ENCODE data around the gene NDE1. TPM values are rescaled to one million over a fixed set of nuclear protein-coding genes. Genes with fewer than 3 reads are reported as not detected.
"Not testable (repeated sequence)": the region's sequence is repeated elsewhere in the genome, so short reads cannot be mapped to it uniquely, and the experiment has no call there.

The NDE1 gene
- total and polyA plus RNA-seq, 7 donors, result 6.6 to 17.0 (median 10.3) TPM

- intact Hi-C loops (cut with DNase I), result loop anchor here in 1 of 2 donors (10.0 kb wide), 1 partner anchor 53 kb away; no protein-coding TSS in a partner anchor
- Histone ChIP-seq H3K4me3 (no peak overlapping the region), H3K27me3 (ENCODE audit: insufficient read depth in 3 of 3, low read length in 2 of 3) (no peaks in the 10 kb centered on the region), H3K4me1 (peaks cover 13% of the 10 kb centered on the region), H3K9me3 (no peaks in the 10 kb centered on the region), H3K27ac (no peak overlapping the region), H3K36me3 (ENCODE audit: insufficient read depth in 1 of 2, low read depth in 1 of 2) (peaks cover 0 to 13% of the 10 kb centered on the region in 2 donors)
- no peak for TF ChIP-seq CTCF (IDR thresholded peaks at IDR 0.05)
- DNase-seq, result no peak
- WGBS, 3 donors, result 94 to 96% (median 94%) methylated on average over 9 of the region's 9 CpGs
- ATAC-seq, result no peak
Observed at GRCh38 chr16:15648135-15648730, 1.8 kb upstream of the NDE1 start.

- H3K27me3 ChIP-seq (ENCODE audit: insufficient read depth in 3 of 3, low read length in 2 of 3); ATAC-seq; DNase-seq; H3K9me3 ChIP-seq: not testable (repeated sequence)
- intact Hi-C loops (cut with DNase I), result loop anchor here in 1 of 2 donors (10.0 kb wide), 1 partner anchor 55 kb away; no protein-coding TSS in a partner anchor
- H3K4me1 ChIP-seq, result peaks cover 13% of the 10 kb centered on the region
- H3K36me3 ChIP-seq (ENCODE audit: insufficient read depth in 1 of 2, low read depth in 1 of 2), result peaks cover 0 to 13% of the 10 kb centered on the region in 2 donors
- peak overlapping the region; percentile 94 for H3K27ac ChIP-seq
- peak overlapping the region; percentile 98 for H3K4me3 ChIP-seq
- 55 to 57% (median 55%) methylated on average over 17 of the region's 17 CpGs for WGBS, 3 donors
Observed at GRCh38 chr16:15649311-15649710, 734 bp upstream of the NDE1 start.

GRCh38 chr16:15649727-15650018 is 372 bp upstream of the NDE1 start:
- Histone ChIP-seq H3K4me1 (peaks cover 13% of the 10 kb centered on the region), H3K27me3 (ENCODE audit: insufficient read depth in 3 of 3, low read length in 2 of 3) (no peaks in the 10 kb centered on the region), H3K4me3 (peak overlapping the region; percentile 98), H3K27ac (peak overlapping the region; percentile 94), H3K9me3 (no peaks in the 10 kb centered on the region), H3K36me3 (ENCODE audit: insufficient read depth in 1 of 2, low read depth in 1 of 2) (peaks cover 0 to 13% of the 10 kb centered on the region in 2 donors)
- WGBS, 3 donors, result 0 to 1% (median 1%) methylated on average over 14 of the region's 14 CpGs
- TF ChIP-seq CTCF (IDR thresholded peaks at IDR 0.05), result no peak
- DNase-seq (no peak), ATAC-seq (no peak)
- intact Hi-C loops (cut with DNase I), result loop anchor here in 1 of 2 donors (10.0 kb wide), 1 partner anchor 55 kb away; no protein-coding TSS in a partner anchor

GRCh38 chr16:15650698-15651171 is 690 bp downstream of the NDE1 start:
- WGBS, 3 donors, result 1 to 6% (median 4%) methylated on average over 18 of the region's 18 CpGs
- Histone ChIP-seq H3K4me1 (peaks cover 13% of the 10 kb centered on the region), H3K9me3 (no peaks in the 10 kb centered on the region), H3K27ac (peak overlapping the region; percentile 94), H3K27me3 (ENCODE audit: insufficient read depth in 3 of 3, low read length in 2 of 3) (no peaks in the 10 kb centered on the region), H3K36me3 (ENCODE audit: insufficient read depth in 1 of 2, low read depth in 1 of 2) (peaks cover 0 to 13% of the 10 kb centered on the region in 2 donors), H3K4me3 (peak overlapping the region; percentile 98)
- DNase-seq (peak in 1 of 2 donors; percentile 62), ATAC-seq (peak in 3 of 4 donors; percentile 4 to 17 (median 9))
- no peak for TF ChIP-seq CTCF (IDR thresholded peaks at IDR 0.05)
- intact Hi-C loops (cut with DNase I), result no loop called here

GRCh38 chr16:15652293-15653001 is 2.4 kb downstream of the NDE1 start:
- DNase-seq, result no peak
- Histone ChIP-seq H3K4me1 (peaks cover 13% of the 10 kb centered on the region), H3K27me3 (ENCODE audit: insufficient read depth in 3 of 3, low read length in 2 of 3) (no peaks in the 10 kb centered on the region), H3K9me3 (no peaks in the 10 kb centered on the region), H3K36me3 (ENCODE audit: insufficient read depth in 1 of 2, low read depth in 1 of 2) (peaks cover 0 to 13% of the 10 kb centered on the region in 2 donors), H3K4me3 (no peak overlapping the region), H3K27ac (no peak overlapping the region)
- intact Hi-C loops (cut with DNase I), result no loop called here
- 90 to 95% (median 93%) methylated on average over 14 of the region's 14 CpGs for WGBS, 3 donors
- no peak for ATAC-seq
- TF ChIP-seq CTCF (IDR thresholded peaks at IDR 0.05), result no peak
